OCI-M1 (cell line): ENCODE results near the gene ARID5B.

Source experiments
- DNase-seq: peaks from one replicate; lab custom pipeline; 2025; lab: John Stamatoyannopoulos, UW

ARID5B gene

DNA sequence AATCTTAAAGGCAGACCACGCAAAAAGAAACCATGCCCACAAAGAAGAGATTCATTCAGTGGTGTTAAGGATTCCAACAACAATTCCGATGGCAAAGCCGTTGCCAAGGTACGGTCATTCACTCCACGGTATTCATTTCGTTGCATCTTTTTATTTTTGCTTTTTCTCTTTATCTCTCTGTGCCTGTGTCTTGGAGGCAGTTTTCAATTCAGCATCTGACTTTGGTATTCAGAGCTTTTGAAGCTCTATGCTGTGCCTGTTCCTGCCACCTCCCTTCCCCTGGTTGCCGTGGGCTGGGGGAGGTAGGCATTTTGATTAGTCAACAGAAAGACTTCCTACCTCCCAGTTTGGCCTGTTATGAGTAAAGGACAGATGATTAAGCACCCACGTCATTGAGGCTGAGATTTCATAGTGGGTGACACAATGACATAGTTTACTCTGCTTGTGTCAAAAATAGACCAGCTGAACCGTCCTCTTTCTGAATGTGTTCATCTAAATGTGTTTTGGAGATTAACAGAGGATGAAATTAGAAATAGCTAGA is 149.5 kb downstream of the ARID5B start:
- DNase-seq: no peak

DNA sequence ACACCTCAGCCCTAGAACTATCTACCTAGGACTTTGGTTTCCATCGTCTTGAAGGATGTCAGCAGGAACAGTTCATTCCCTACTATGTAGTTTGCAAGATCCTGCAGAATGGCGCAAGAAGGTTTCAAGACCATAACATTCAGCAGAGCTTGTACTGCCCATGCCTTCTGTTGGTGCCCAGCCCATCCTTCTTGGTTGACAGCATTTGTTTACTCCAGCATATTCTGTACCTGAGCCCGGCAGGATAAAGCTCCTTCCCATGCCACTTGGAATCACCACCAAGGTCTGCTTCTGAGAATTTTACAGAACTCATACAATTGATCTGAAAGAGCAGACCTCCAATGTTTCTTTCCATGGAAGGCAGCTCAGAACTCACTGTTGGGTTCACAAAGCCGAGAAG is 150.8 kb downstream of the ARID5B start:
- DNase-seq: no peak

DNA sequence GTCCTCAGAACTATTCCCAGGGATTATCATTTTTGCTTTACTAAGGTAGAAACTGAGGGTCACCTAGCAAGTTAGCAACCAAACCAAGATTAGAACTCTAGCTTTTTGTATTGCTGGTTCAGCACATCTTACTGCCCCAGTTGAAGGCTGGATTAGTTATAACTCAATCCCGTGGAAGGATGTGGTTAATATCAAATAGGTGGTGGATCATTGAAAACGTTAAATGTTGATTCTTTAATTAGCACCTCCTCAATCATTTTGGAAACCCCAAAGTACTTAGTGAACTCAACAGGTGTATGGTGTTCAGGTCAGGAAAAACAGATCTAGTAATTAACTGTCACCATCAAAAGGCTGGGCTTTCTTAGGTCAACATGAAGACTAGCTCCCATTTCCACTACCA is 152.4 kb downstream of the ARID5B start:
- DNase-seq: no peak

DNA sequence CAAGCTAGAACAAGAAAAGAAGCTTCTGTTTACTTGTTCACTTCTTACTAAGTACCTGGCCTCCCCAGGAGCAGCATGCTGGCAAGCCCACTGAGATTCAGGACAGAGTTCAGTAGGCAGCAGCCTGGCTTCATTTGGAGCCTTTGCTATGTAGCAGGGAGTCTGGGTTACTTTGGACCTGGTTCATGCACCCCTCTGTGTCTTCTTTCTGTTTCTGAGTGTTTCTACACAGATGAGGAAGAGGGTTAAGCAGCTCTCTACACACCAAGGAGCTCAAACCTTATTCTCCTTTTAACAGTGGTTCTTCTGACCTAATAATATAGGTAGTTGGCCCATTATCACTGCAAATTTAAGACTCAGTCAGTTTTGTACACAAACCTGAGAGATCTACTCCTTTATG is 152.9 kb downstream of the ARID5B start:
- DNase-seq: no peak

DNA sequence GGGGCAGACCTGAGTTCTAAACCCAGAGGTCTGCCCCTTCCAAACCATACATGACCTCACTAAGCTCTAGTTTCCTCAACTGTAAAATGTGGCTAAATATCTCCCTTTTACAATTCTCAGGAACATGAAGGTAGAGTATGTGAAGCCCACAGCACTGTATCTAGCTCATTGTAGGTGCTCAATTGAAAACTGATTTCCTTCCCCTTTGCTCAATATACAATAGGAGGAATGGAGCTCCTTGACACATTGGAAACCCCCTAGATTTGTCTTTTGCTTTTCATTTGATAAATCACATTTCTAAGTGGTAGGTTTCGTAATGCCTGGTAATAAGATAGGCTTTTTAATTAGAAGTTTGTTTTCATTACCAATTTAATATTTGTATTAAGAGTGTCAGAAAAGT is 153.3 kb downstream of the ARID5B start:
- DNase-seq: no peak

DNA sequence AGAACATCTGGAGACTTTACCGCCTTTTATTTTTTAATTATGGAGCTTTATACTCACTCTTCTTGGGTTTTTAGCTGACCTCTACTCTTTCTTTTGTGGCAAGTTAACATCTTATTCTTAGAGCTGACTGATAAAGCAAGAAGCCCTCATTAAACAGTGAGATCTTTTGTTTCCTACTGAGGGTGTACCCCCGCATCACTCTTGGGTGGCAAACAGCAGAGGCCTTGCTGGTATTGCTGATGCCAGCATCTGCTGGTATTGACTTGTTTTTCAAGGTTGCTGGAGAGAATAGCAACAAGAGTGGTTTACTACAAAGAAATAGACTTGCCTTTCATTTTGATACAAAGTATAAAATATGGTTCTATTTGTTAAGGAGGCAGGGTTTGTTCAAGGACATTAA is 154.7 kb downstream of the ARID5B start:
- DNase-seq: no peak

DNA sequence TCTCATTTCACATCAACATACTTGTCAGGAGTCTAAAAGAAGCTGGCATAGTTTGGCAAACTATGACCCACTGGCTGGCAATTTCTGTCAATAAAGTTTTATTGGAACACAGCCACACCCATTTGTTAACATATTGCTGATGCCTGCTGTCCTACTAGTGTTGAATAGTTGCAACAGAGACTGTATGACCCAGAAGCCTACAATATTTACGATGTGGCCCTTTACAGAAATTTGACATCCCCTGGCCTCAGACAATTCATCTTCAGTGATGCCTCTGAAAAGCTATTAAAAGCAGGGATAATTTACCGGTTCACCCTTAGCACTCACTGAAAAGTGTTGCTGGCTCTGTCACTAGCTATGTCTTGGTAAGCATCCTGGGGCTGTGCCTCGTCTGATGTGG is 155.2 kb downstream of the ARID5B start:
- no peak for DNase-seq

DNA sequence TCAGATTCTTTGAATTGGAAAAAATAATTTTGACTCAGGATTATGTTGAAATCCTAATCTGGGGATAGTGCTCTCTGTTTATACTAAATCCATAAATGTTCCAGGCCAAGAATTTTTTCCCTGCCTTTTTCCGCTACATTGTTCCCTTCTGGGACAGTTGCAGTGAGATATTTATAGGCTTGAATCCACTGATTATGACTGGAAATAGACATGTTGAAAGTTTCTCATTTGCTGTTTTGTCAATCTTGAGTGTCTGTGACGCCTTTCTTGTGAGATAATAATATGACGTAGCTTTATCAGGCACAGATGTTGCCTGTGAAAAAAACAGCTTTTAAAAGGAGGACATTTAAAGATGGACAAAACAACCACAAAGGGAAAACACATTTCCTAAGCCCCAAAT is 155.9 kb downstream of the ARID5B start:
- peak; percentile 52 for DNase-seq

DNA sequence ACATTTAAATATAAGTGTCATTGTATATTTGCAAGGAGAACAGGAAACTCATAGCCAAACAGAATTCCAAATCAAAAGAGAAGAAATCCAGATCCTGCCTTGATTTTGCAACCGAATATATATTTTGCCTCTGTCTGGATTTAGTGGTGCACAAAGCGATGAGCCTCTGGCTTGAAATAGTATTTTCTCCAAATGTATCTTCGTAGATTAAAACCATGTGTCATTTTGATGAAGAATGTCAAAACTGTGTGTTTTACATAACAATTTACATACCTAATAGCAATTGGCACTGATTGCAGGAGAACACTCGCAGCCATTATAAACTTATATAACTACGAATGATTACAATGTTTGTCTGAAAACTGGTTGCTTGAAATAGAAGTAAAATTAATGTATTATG is 156.4 kb downstream of the ARID5B start:
- DNase-seq: no peak

DNA sequence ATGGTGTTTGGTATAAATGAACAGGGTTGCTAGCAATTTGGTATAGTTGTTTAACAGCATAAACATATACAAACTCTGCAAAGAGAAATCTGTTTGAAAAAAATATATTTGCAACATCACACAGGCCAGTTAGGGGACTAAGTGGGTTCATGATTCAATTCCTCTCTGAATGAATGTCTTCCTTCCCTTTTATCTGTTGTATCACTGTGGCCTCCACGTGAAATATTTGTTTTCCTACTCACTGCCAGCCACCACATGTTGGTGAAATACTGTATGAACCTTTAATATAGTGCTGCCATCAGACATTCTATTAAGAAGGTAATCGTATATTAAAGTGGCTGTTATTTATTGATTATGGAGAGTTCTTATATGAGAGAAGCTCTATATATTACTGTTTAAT is 157.0 kb downstream of the ARID5B start:
- no peak for DNase-seq

DNA sequence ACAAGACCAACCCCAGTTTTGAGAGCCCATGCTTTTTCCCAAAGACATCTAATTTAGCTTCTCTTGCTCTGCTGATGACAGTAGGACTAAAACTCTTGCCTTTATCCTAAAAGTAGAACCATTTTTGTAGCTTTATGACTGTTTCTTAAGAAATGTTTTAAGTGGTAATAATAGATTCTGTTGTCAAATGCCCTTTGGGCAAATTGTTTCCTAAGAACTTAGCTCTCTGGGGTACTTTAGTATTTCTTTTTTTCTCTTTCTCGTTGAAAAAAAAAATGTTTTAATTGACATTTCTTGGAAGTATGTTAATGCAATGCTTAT is 157.4 kb downstream of the ARID5B start:
- DNase-seq: peak; percentile 29

DNA sequence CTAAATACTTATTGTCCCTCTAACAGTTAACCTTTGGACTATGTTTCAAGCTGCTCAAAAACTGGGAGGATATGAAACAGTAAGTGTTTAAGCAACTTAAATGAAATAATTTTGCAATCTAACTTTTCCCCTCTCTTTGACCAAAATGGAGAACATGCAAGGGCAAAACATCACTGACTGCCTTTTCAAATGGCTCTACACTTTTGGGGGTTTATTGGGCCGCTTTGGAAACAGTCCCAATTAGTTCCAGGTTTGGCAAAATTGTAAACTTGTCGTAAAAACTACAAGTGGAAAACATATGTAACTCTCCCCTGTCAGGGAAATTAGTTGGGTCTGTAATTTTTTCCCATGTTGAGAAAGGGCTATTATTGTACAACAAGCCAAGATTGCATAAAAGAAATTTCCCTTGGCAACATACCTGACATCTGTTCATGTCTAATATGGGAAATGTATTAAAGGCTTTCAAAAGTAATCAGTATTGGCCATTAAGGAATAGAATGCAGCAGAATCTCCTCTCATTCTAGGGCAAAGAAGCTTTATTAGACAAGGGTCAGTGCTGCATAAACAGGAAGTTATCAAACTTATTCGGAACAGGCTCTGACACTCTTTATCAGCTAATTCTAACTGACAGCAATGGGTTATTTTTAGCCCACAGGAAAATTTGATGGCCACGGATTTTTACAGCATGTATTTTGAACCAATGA is 157.9 kb downstream of the ARID5B start:
- peak; percentile 59 for DNase-seq

DNA sequence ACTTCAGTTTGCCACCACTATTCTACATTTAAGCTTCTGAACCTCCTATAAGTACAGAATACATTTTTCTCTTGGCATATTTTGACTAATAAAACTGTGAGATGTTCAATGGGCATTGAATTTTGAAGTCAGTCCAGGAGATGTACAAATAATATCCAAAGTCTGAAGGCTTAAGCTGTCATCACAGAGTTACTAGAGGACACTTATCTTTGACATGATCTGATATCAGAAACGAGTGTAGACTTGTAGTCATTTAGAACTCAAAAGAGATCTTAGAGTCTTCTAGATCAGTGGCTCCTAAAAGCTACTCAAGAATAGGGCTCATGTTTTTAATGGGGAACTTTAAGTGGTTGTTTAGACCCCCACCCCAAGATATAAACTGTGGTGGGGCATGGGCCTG is 160.5 kb downstream of the ARID5B start:
- DNase-seq: no peak

DNA sequence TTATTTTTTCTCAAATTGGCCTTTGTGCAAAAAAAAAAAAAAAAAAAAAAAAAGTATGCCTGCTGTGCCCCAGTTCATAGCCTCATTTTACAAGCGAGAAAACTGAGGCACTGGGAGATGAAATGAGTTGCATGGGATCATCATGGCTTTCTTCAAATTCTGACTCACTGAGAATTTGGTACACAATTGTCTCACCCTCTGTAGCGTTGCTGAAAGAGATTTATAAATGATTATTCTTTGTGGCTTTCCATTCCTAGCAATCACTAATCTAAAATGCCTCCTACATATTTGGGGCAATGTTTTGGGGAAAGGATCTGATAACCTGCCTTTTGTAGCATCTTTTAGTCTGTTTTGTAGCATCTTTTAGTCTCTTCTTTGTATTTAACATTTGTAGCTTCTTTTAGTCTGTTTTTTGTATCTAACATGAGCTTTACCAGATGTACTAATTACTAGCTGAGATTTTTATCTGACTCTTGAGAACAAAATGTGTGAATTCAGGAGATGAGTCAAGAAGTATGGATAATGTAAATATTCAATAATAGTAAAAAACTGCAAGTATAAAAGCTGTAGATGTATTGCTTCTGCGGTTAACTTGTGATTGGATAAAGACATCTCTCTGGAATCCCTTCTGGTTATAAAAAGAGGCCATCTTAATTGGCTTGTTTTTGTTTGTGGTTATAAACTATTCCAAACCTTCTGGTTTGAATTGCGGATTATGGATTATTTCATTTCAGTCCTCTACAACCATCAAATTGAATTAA is 161.4 kb downstream of the ARID5B start:
- DNase-seq: no peak

DNA sequence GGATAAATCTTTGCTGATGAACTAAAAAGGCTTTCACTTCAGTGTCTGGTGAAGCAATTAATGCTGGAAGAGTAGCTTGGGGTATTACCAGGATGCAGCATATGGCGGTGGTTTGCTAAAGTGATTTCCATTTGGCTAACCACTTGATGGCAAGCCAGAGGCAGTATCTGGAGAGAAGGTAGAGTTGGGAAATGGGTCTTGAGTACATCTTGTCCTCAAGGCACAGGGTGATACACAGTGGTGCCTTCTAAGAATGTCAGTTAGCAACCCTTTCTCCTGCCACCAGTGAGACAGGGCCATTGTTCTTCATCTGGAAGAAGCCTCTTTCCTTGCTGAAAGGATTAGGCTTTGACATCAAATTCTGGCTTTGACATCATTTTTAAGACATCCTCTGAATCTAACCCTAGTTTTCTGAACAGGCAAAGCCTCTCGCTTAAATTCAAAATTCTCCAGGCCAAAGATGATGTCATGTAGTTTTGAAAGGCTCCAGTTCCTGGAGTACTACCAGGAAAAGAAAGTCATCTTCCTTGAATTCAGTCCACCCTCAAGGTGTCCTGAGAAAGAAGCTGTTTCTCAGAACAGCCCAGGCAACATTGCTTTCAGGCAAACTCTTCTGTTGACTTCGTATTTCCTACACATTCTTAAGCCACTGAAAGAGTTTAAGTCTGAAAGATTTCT is 162.4 kb downstream of the ARID5B start:
- DNase-seq: peak; percentile 65

DNA sequence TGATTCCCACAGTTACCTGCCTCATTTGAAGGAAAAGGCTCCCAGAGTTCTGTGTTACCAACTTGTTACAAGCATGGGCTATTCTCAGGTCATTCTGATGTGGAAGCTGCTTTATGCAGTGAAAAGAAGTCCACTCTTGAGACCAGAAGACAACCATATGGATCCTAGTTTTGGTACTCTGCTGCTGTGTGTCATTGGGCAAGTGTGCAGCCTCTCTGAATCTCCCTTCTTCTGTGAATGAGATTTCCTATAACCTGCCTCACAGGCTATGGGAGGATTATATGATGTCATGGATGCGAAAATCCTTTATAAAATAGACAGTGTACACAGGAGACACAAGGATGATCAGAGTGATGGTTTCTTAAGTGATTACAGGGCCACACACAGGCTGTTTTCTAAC is 166.1 kb downstream of the ARID5B start:
- DNase-seq: no peak

DNA sequence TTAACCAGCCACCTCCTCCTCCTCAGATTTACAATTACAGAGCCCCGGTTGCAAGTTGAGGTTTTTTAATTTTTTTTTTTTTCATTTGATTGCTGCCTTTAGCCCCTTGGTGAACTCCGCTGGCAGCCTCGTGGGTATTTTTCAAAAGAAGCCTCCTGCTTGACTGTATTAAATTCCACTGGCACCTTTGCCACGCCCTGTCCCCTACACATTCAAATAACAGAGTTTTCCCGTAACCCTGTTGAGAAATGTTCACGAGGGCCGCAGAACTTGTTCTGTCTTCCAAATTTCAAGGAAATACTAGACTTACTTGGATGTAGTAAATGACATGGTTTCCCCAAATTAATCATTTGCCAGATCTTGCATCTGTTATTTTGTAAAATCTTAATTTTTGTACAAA is 167.0 kb downstream of the ARID5B start:
- DNase-seq: no peak

DNA sequence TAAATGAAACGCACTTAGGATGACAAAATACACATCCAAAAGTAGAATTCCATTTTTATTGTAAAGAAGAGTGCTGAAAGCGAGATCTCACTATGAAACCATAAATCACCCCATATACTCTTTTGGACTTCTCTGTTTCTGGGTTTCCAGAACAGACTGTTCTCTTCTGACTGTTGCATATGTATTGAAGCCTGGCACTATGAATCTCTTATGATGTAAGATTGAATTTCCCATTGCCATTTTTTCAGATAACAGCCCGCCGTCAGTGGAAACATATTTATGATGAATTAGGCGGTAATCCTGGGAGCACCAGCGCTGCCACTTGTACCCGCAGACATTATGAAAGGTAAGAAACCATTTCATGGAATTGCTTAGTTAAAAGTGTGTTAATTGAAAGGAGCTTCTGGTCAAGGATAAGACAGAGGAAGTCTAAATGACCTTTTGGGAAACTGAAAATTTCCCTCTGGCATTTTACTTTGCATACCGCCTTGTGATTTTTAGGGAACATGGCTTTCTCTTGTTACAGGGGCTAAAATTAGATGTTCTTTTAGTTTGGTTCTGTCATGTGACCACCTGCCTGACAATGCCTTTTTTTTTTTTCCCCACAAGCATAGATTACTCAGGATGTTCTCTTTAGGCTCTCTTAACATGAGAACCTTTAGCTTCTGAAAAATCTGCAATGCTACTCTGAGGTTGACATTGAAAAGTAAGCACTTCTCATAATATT is 168.1 kb downstream of the ARID5B start:
- DNase-seq: no peak

DNA sequence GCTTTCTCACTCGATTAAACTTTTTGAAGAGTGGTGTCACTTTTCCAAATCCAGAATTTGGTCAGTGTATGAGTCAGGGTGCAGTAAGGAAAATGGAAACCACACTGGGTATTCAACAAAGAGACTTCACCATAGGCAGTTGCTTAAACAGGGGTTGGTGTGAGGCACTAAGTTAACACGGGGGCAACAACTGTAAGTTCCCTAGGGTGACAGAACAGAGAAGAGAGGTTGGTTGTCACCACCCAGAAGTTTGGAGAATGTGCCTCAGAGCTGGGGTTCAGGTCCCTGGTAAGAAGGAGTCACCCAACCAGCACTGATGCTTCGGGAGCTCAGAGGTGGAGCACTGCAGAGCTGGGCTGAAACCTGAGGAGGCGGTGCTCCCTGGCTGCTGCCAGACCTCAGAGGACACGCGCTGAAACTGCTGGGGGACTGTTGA is 170.4 kb downstream of the ARID5B start:
- DNase-seq: no peak

DNA sequence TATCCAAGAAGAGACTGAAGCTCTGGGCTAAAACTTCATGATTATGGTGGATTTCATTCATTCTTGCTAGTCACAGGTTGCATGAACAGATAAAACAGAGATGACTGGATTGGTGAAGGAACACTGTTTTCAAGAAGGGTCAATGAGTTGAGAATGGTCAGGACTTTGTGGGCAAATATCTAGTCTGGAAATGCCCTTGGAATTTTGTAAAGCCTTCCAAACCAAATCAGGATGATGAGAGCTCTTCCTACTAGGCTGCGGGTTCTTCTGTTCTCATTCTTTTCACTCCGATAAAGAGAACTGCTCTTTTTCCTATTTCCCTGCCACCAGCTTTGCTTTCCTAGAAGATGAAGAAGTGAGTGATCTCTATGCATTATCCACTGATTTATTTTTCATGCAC is 171.4 kb downstream of the ARID5B start:
- no peak for DNase-seq

DNA sequence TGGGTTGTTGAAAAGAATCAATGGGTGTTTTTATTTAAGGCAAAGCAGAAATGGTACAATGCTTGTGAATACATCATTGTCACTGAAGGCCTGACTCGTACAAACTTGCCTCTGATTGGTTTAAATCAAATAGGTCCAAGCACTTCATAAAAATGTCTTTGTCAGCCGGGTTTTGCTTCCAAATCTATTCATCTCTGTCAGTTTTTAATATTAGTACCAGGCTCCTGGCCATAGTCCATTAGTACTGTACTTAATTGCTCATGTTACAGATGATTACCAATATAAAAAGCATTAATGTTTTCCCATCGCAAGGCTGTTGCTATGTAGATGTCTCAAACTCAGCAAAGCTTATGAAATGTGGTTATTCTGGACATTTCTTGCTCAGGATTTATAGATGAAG is 171.9 kb downstream of the ARID5B start:
- DNase-seq: no peak

DNA sequence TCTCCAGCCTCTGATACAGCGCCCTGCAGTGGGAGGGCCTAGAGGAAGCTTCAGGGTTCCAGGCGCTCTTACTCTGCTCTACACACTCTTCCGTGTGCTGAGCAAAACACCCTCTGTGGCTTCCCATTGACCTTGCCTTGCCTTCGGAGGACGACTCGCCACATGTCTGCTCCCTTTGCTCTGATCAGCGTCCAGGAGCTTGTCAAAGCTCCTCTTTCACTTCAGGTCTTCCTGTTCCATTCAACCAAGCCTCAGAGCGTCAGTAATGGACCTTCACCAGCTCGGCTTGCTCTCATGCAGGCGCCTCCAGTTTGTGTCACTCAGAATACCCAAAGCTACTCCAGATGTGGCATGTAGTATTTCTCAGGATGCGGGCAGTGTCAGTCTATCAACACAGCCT is 173.9 kb downstream of the ARID5B start:
- DNase-seq: no peak
